HL-60/S4 (cell line): ENCODE data around the gene TMEM179B.
"Not testable (repeated sequence)": the region's sequence is repeated elsewhere in the genome, so short reads cannot be mapped to it uniquely, and the experiment has no call there.

Source experiments
- in situ Hi-C: fragments of 300-500 bp; cut with MboI; formaldehyde crosslinking; loops from 2 replicates; pipeline ENCODE4 v1.14.3; 2022; ENCODE audit warnings: low sequenced_read_pairs

Gene TMEM179B

GRCh38 chr11:62788991-62789390 is 1.8 kb downstream of the TMEM179B start:
- in situ Hi-C loops: no loop called here

DNA sequence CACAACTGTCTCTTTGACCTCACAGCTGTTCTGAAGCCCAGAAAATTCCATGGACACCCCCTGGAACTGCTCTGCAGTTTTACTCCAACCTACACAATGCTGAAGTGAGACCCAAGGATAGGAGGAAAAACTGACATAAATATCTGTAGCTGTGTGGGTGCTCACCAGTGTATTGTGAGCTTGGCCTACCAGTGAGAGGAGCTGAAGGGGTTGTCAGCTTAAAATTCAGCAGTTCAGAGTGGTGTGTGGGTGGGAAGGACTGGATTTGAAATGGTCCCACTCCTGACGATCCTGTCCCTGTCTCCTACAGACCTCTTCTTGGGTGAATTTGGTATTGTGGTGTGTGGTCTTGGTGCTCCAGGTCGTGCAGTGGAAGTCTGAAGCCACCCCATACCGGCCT is 2.4 kb downstream of the TMEM179B start:
- in situ Hi-C loops: no loop called here

DNA sequence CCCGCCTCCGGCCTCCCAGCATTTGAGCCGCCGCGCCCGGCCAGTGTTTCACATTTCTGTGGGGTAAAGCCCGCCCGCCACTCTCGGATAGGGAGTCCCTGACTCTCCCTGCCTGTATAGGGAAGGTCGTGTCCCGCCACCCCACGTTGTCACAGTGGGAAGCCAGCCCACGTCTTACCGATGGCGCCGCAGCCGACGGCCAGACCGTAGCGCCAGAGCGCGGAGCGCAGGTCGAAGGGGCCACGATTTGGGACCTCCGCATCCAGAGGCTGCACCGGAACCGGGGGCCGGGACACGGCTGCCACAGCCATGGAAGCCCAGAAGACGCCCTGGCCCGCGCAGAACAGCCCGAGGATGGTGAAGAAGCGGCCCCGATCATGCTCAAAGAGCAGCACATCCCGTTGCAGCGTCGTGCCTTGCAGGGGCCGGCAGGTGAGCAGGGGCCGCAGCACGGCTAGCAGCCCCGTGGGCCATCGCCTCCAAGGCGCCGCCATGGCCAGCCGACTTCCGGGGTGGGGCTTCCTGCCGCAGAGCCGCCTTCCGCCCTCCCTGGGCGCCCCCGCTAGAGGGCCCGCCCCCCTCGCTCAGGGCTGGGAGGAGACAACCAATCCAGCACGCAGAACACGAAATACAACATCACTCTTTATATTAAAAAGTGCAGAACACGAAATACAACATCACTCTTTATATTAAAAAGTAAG is 4.4 kb downstream of the TMEM179B start, which contains the start of gene TMEM223:
Gene TMEM223, minus strand, starts transcription at position 506 of the 701 bp plus-strand sequence. Its CDS starts 12 bp downstream, at position 494.
- in situ Hi-C loops: no loop called here

DNA sequence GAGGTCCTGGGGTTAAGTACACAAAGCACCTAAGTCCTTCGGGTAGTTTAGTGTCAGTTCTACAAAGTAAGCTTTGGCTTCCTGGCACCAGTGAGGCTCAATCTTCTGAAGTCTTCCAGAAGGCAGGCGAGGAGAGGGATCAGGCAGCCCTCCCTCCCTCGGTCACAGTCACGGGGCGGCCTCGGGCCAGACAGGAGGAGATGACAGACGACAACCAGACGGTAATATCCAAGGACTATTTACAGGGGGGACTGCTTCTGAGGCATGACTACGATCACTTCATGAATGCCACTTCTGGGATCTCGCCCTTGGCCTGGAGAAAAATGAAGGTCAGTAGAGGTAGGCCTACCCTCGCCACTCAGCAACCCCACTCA is 5.0 kb downstream of the TMEM179B start:
- in situ Hi-C loops: no loop called here

GRCh38 chr11:62794201-62794775 is 7.1 kb downstream of the TMEM179B start:
- in situ Hi-C loops: no loop called here

GRCh38 chr11:62796281-62796680 is 9.1 kb downstream of the TMEM179B start:
- in situ Hi-C loops: no loop called here

DNA sequence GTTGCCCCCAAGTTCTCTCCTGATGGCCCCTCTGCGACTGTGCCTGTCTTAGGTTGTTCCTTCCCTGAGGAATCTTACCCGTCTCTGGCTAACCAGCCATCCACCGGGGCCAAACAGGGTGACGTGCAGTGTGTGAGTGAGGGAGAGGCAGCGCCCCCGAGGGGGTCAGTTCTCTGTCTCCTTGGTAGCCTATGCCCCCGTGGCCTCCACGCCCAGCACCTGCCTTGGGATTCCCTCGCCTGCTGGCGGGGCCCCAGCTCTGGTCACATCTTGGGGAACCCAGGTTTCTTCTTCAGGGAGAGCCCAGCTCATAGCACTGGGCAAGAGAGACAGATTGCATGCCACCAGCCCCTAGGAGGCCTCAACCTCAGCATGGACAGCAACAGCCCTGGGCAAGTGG is 12.3 kb downstream of the TMEM179B start:
- in situ Hi-C loops: no loop called here

- in situ Hi-C loops: no loop called here
Measured at GRCh38 chr11:62801071-62801470, 13.9 kb downstream of the TMEM179B start.

- in situ Hi-C loops: no loop called here
Measured at GRCh38 chr11:62804310-62805075, 17.3 kb downstream of the TMEM179B start.

DNA sequence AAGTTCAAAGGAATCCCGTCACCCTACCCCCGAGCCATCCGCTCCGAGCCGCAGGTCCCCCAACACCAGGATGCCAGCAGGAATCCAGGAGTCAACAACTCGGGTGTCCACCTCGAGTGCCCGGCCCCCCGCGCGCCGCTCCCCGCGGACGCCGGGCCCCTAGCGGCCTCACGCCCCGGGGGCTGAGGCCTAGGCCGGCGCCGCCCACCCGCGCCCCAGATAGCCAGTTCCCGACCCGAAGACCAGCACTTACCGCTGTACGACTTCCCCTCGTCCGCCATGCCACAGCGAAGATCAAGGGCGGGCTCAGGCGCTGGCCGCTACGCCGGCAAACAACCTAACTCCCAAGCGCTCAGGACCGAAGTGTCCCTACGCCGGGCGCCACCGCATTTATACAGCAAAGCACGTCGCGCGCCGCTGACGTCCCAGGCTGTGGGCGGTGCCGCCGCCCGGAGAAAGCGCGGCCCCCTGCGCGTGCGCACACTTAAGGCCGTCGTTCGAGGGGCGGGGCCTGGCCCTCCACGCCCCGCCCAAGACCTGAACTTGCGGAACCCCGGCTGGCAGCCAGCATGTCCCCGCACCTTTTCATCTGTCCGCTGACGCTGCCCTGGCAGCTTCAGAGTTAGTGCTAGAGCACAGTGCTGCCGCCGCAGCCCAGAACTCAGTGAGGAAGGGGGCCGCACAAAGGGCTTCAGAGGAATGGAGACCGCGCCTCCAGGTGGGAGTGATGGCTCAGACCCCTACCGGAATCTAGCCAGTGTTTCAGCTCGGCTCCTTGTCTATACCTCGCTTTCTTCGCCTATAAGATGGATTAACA is 18.1 kb downstream of the TMEM179B start, which contains the start of gene NXF1:
Gene NXF1, minus strand, starts transcription at position 365 of the 817 bp plus-strand sequence. Its CDS starts 84 bp downstream, at position 281.
- in situ Hi-C loops: no loop called here

- in situ Hi-C loops: no loop called here
Measured at GRCh38 chr11:62805961-62806441, 18.8 kb downstream of the TMEM179B start.

- in situ Hi-C loops: no loop called here
Measured at GRCh38 chr11:62806611-62807121, 19.5 kb downstream of the TMEM179B start.

DNA sequence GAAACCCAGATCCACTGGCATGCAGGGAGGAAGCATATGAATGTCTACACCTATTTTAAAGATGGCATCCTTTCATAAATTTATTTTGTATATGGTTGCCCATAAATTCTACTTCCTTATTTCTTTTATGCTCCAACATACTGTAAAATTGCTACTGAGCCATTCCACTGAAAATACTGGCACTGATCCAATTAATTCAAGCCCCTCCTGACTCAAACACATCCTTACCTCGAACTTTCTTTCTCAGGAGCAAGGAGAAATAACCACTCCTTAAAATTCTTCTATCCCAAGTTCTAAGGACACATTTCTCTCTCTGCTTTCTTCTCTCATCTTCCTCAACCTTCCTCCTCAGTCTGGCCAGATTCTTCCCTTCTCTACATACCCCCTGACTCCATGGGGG is 23.5 kb downstream of the TMEM179B start:
- in situ Hi-C loops: no loop called here

DNA sequence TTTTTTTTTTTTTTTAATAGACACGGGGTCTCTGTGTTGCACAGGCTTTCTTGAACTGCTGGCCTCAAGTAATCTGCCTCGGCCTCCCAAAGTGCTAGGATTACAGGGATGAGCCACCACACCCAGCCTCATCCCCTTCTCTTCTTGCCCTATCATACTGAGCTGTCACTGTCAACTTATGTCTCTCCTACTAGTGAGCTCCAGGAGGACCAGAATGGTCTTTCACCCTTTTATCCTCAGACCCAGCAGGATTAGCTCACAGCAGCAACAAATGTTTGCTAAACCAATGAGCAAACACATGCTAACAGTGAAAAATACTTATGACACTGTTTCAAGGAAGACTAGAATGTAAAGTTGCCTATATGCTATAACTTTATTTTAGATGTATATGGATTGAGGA is 24.5 kb downstream of the TMEM179B start:
- in situ Hi-C loops: no loop called here

DNA sequence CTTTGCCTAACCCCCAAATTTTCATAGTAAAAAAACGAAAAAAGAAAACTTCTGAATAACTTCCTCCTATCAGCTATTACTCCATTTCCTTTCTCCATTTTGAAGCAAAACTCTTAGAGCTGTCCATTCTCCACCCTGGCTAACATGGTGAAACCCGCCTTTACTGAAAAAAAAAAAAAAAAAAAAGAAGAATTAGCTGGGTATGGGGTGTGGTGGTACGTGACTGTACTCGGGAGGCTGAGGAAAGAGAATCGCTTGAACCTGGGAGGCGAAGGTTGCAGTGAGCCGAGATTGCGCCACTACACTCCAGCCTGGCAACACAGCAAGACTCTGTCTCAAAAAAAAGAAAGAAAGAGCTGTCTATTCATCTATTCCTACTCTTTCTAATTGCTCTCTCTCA is 29.4 kb downstream of the TMEM179B start:
- in situ Hi-C loops: no loop called here

DNA sequence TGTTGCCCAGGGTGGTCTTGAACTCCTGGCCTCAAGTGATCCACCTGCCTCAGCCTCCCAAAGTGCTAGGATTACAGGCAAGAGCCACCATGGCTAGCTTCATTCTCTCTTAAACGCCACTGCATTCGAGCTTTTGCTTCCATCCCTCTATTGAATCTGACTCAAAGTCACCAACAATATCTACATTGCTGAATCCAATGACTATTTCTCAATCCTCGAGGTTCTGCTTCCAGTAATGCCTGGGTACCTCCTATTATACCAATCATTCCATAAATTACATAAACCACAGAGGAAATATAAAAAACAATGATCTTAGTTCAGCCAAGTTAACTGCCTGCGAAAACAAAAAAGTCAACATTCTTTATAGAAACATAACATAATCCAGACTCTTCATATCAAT is 29.9 kb downstream of the TMEM179B start:
- in situ Hi-C loops: no loop called here

- in situ Hi-C loops: no loop called here
Measured at GRCh38 chr11:62823677-62824076, 36.5 kb downstream of the TMEM179B start.

GRCh38 chr11:62828130-62828529 is 40.9 kb downstream of the TMEM179B start:
- in situ Hi-C loops: not testable (repeated sequence)

- in situ Hi-C loops: no loop called here
Measured at GRCh38 chr11:62830904-62831519, 43.8 kb downstream of the TMEM179B start.
